ENCODE measurements around the gene NPEPL1.

GRCh38 chr20:58702161-58702510 lies 9.5 kb downstream of the NPEPL1 start:
- TF ChIP-seq, protein P1, sequence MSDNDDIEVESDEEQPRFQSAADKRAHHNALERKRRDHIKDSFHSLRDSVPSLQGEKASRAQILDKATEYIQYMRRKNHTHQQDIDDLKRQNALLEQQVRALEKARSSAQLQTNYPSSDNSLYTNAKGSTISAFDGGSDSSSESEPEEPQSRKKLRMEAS (IDR thresholded peaks at IDR 0.05; ENCODE audit: insufficient read depth, insufficient read length), result no peak
- TF ChIP-seq CTCF (IDR thresholded peaks at IDR 0.05; ENCODE audit: extremely low read depth in 1 of 2, insufficient read depth in 1 of 2, low read depth in 1 of 2, low read length in 2 of 2) (no peak), MYC (IDR thresholded peaks at IDR 0.05; ENCODE audit: low read depth, low read length) (no peak), POLR2A (IDR thresholded peaks at IDR 0.05; ENCODE audit: low read depth, low read length) (no peak), POLR2AphosphoS5 (IDR thresholded peaks at IDR 0.05; ENCODE audit: insufficient read depth, low read depth, low read length) (no peak), JUN (IDR thresholded peaks at IDR 0.05; ENCODE audit: borderline replicate concordance, insufficient read depth, insufficient read length, low read depth) (no peak)

All from endothelial cell of umbilical vein (primary cell).